Fibroblast of villous mesenchyme (primary cell): Measurements from ENCODE around the gene POU6F1. TPM values are rescaled to one million over a fixed set of nuclear protein-coding genes. Genes with fewer than 3 reads are reported as not detected.
A peak's percentile ranks its signal among the peaks of the same experiment; 100 is the strongest.

Source experiments
- DNase-seq: peaks from one replicate; pipeline ENCODE4 v3.0.0-alpha.2; 2010; ENCODE audit warnings: low read depth
- H3K4me3 ChIP-seq: 2 replicates; pipeline ENCODE4 v1.5.1; 2011; ENCODE audit warnings: low read depth, mild to moderate bottlenecking, low read length
- CTCF ChIP-seq: IDR thresholded peaks from 2 replicates; pipeline ENCODE4 v1.5.1; 2012; ENCODE audit warnings: low read depth, mild to moderate bottlenecking, low read length; ENCODE audit not compliant: insufficient read depth
- total RNA-seq: library from RNA; depleted of rRNA; stranded (reverse); fragments of >200 nt; gene quantifications from 2 replicates; pipeline ENCODE4 v1.2.3, GENCODE V29; 2012

Gene POU6F1
- total RNA-seq, 1 donor, result 3.5 TPM

- no peak for DNase-seq
- no peak overlapping the region for H3K4me3 ChIP-seq
- no peak for TF ChIP-seq CTCF
These were observed 1.5 kb upstream of the POU6F1 start for GRCh38 chr12:51219322-51219721.

- no peak for DNase-seq
- TF ChIP-seq CTCF, result no peak
- H3K4me3 ChIP-seq, result peak overlapping the region; percentile 77
These were observed 822 bp upstream of the POU6F1 start for GRCh38 chr12:51218607-51219161.

- peak; percentile 13 for TF ChIP-seq CTCF
- peak overlapping the region; percentile 77 for H3K4me3 ChIP-seq
- peak; percentile 8 for DNase-seq
These were observed 512 bp downstream of the POU6F1 start for GRCh38 chr12:51217133-51217967.

- H3K4me3 ChIP-seq, result peak overlapping the region; percentile 77
- TF ChIP-seq CTCF, result no peak
- no peak for DNase-seq
These were observed 1.2 kb downstream of the POU6F1 start for GRCh38 chr12:51216642-51217041.

- DNase-seq, result no peak
- H3K4me3 ChIP-seq, result no peak overlapping the region
- TF ChIP-seq CTCF, result no peak
These were observed 3.0 kb downstream of the POU6F1 start for GRCh38 chr12:51214895-51215294.

- DNase-seq, result no peak
- H3K4me3 ChIP-seq, result no peak overlapping the region
- TF ChIP-seq CTCF, result no peak
These were observed 7.0 kb downstream of the POU6F1 start for GRCh38 chr12:51210690-51211395.
